ENCODE data around the gene IL23A.

The IL23A gene

GRCh38 chr12:56361487-56362129, 22.9 kb downstream of the IL23A start:
- DNase-seq (ENCODE audit: low spot score): no peak

DNA sequence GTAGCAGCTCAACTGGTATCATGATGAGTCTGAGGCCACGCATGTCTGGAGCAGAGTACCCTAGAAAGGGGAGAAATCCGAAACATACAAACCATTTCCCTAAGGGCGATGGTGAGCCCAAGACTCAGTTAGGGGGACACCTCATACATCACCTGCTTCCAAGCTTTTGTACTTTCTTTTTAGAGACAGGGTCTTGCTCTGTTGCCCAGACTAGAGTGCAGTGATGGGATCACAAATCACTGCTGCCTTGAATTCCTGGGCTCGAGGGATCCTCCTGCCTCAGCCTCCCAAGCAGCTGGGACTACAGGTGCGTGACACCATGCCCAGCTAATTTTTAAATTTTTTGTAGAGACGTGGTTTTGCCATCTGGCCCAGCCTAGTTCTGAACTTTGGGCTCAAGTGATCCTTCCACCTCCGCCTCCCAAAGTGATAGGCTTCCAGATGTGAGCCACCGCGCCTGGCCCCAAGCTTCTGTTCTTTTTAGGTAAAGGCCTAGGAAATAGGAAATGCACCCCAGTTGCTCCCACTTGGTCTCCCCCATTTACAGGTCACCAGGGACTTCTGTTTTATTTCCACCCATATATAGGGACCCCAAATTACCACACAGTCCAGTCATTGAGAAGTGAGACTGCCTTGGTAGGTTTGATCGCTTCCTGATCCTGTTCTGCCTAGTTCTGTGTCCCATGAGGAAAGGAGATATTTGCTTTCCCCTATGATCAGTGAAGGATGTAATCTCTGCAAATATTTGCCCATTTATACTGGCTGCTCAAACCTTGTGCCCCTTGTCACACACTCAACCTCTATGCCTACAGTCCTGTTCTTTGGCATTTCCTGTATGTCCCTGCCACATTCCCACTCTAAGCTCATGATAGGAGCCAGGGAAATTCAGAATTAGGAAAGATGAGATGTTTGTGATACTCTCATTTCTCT, 23.7 kb downstream of the IL23A start, which contains the start of gene APOF:
APOF (minus strand) TSS at position 728 of the 930 bp plus-strand sequence; CDS start at position 616, 112 bp downstream.
- no peak for DNase-seq (ENCODE audit: low spot score)

GRCh38 chr12:56366948-56367347, 28.3 kb downstream of the IL23A start:
- no peak for DNase-seq (ENCODE audit: low spot score)

DNA sequence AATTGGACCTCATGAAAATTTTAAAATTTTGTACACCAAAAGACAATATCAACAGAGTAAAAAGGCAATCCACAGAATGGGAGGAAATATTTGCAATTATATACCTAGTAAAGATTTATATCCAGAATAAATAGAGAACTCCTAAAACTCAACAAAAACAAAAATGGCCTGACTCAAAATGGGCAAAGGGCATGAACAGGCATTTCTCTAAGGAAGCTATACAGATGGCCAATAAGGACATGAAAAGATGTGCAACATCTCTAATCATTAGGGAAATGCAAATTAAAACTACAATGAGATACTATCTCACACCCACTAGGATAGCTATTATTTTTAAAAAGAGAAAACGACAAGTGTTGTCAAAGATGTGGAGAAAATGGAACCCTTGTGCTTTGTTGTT, 34.8 kb downstream of the IL23A start:
- DNase-seq (ENCODE audit: low spot score): no peak

- no peak for DNase-seq (ENCODE audit: low spot score)
These were observed 36.3 kb downstream of the IL23A start for GRCh38 chr12:56374726-56375597.

DNA sequence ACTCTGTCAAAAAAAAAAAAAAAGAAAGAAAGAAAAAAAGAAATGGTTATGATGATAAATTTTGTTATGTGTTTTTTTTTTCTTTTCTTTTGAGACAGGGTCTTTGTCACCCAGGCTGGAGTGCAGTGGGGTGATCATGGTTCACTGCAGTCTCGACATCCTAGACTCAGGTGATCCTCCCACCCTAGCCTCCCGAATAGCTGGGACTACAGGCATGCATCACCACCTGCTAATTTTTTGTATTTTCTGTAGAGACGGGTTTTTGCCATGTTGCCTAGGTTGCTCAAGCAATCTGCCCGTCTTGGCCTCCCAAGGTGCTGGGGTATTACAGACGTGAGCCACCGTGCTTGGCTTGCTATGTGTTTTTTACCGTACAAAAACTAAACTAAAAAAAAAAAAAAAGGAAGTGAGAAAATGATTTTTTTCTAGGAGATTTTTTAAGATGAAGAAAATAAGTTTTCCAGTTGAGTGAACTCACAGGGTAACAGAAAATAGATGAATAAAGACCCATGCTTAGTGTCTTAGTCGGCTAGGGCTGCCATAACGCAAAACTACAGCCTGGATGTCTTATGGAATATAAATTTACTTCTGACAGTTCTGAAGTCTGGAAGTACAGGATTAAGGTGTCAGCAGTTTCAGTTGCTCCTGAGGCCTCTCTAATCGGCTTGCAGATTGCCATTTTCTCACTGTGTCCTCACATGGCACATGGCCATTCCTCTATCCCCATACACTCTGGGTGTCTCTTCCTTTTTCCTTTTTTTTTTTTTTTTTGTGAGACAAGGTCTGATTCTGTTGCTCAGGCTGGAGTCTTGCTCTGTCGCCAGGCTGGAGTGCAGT, 37.1 kb downstream of the IL23A start:
- no peak for DNase-seq (ENCODE audit: low spot score)

DNA sequence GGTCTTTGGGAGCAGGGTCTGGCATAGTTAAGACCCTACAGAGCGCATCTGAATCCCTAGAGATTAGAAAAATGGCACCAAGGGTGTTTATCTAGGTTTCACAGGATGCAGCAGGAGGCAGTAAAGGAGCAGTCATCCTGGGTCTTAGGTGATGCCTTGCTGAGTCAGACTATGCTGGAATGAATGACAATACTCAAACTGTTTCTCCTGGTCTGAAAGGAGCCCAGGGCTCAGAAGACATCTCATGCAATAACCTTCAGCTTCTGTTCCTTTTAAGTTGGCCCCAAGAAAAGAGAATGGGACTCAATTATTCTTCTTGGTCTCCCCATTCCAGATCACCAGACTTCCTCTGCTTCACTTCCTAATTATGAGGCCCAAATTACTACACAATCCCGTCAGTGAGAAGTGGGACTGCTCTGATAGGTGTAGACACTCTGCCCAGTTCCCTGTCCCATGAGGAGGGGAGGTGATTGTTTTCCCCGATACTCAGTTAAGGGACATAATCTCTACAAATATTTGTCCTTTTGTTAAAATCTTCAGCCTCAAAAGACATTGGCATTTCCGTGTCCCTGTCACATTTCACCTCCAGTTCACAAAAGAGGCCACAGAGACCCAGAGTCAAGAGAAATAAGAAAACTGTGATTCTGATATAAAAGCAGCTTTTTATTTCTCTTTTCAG, 38.8 kb downstream of the IL23A start:
- no peak for DNase-seq (ENCODE audit: low spot score)

- DNase-seq (ENCODE audit: low spot score): no peak
These were observed 39.3 kb downstream of the IL23A start for GRCh38 chr12:56377989-56378316.

GRCh38 chr12:56382611-56383010, 43.9 kb downstream of the IL23A start:
- no peak for DNase-seq (ENCODE audit: low spot score)

DNA sequence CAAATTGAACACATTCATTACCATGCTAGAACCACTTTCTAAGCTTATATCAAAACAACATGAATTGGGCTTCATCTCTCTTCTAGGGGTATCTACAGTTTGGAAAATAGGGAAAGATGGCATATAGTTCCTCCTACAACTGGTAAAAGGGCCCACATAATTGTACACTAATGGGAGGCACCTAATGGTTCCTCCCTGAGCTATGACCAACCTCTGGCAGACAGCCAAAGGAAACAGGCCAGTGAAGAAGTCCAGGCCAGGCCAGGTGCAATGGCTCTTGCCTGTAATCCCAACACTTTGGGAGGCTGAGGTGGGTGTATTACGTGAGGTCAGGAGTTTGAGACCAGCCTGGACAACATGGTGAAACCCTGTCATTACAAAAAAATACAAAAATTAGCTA, 47.2 kb downstream of the IL23A start:
- no peak for DNase-seq (ENCODE audit: low spot score)

- DNase-seq (ENCODE audit: low spot score): no peak
These were observed 48.6 kb downstream of the IL23A start for GRCh38 chr12:56387152-56387736.

DNA sequence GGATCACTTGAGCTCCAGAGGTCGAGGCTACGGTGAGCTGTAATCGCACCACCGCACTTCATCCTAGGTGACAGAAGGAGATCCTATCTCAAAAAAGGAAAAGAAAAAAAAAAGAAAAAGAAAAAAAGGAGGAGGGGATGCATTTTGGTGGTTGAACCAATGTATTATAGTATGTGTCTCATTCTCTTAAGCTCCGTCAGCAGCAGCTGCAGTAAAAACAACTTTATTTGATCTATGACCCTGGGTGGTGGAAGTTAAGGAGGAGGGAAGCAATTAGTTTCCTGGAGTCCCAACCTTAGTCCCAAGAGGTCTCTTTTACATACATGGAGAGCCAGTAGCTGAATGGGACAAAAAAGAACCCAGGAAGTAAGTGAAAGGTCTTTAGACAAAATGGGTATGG, 50.7 kb downstream of the IL23A start:
- DNase-seq (ENCODE audit: low spot score): no peak
